Breast epithelium (tissue), 4 donors: Measurements from ENCODE around the gene COLGALT1. TPM values are rescaled to one million over a fixed set of nuclear protein-coding genes. Genes with fewer than 3 reads are reported as not detected.

Experiments
- DNase-seq, 2 donors: peaks; one replicate each; pipeline ENCODE4 v3.0.0-alpha.2; 2019; ENCODE audit warnings: low spot score in 2 of 2
- H3K27ac ChIP-seq, 2 donors: fragments of 200-600 bp; sonication (generic) in 1 of 2; one replicate each; pipeline ENCODE4 v1.5.1; 2016 to 2019; ENCODE audit warnings: mild to moderate bottlenecking in 1 of 2
- H3K27me3 ChIP-seq, 2 donors: fragments of 200-600 bp; sonication (generic) in 1 of 2; one replicate each; pipeline versions ENCODE4 v1.5.1 to v1.6.0; 2017 to 2019; ENCODE audit warnings: control low read depth in 1 of 2, mild to moderate bottlenecking in 1 of 2
- H3K36me3 ChIP-seq: fragments of 200-600 bp; one replicate; pipeline ENCODE4 v1.5.1; 2019
- H3K4me1 ChIP-seq, 2 donors: fragments of 200-600 bp; sonication (generic); one replicate each; pipeline ENCODE4 v1.5.1; 2016 to 2019; ENCODE audit warnings: control low read depth in 1 of 2
- H3K4me3 ChIP-seq, 3 donors: fragments of 200-600 bp; sonication (generic); 1 replicate in 2 of 3; 2 replicates in 1 of 3; pipeline ENCODE4 v1.5.1; 2016 to 2019; ENCODE audit warnings: mild to moderate bottlenecking in 3 of 3, moderate library complexity in 2 of 3
- H3K9me3 ChIP-seq, 2 donors: fragments of 200-600 bp; sonication (generic) in 1 of 2; one replicate each; pipeline ENCODE4 v1.5.1; 2016 to 2019; ENCODE audit warnings: control low read depth in 1 of 2
- CTCF ChIP-seq, 3 donors: fragments of 450-650 bp; IDR thresholded peaks; one replicate each; pipeline ENCODE4 v1.5.1; 2016 to 2017; ENCODE audit warnings: antibody characterized with exemption in 3 of 3, mild to moderate bottlenecking in 3 of 3, moderate library complexity in 3 of 3
- POLR2A ChIP-seq: fragments of 450-650 bp; IDR thresholded peaks from one replicate; pipeline ENCODE4 v1.6.1; 2016; ENCODE audit warnings: antibody characterized with exemption, mild to moderate bottlenecking, moderate library complexity
- POLR2AphosphoS5 ChIP-seq, 3 donors: sonication (generic); formaldehyde crosslinking; IDR thresholded peaks; one replicate each; pipeline ENCODE4 v1.6.1; 2017; ENCODE audit warnings: antibody characterized with exemption in 3 of 3
- intact Hi-C: fragments of 100-400 bp; cut with DNase I; formaldehyde crosslinking; loops from one replicate; pipeline ENCODE4 v1.15.1; 2023; ENCODE audit warnings: low total_unique reads
- total RNA-seq, 3 donors: library from RNA; depleted of rRNA; stranded (reverse); fragments of >200 nt; gene quantifications; one replicate each; pipeline ENCODE4 v1.1.0, GENCODE V29; 2016

The COLGALT1 gene
- total RNA-seq, 3 donors from 2014 or later: 45.1 to 99.9 (median 57.0) TPM

GRCh38 chr19:17616686-17616960 is 61.2 kb downstream of the COLGALT1 start:
- TF ChIP-seq POLR2A (no peak), CTCF (IDR thresholded peaks at IDR 0.05) (no peak), POLR2AphosphoS5 (IDR thresholded peaks at IDR 0.05) (no peak)
- no peak overlapping the region for H3K4me3 ChIP-seq
- DNase-seq: no peak
- no peaks in the 10 kb centered on the region for H3K36me3 ChIP-seq
- H3K27me3 ChIP-seq: peaks cover 2 to 44% of the 10 kb centered on the region in 2 donors
- H3K27ac ChIP-seq: no peak overlapping the region
- intact Hi-C loops: no loop called here
- peaks cover 0 to 6% of the 10 kb centered on the region in 2 donors for H3K4me1 ChIP-seq
- peaks cover 1 to 5% of the 10 kb centered on the region in 2 donors for H3K9me3 ChIP-seq

GRCh38 chr19:17616961-17617806 is 61.7 kb downstream of the COLGALT1 start:
- H3K27me3 ChIP-seq: peaks cover 2 to 44% of the 10 kb centered on the region in 2 donors
- H3K4me1 ChIP-seq: peaks cover 0 to 6% of the 10 kb centered on the region in 2 donors
- TF ChIP-seq POLR2AphosphoS5 (IDR thresholded peaks at IDR 0.05) (no peak), CTCF (IDR thresholded peaks at IDR 0.05) (no peak), POLR2A (no peak)
- H3K36me3 ChIP-seq: no peaks in the 10 kb centered on the region
- peaks cover 6 to 9% of the 10 kb centered on the region in 2 donors for H3K9me3 ChIP-seq
- DNase-seq: no peak
- no peak overlapping the region for H3K27ac ChIP-seq
- no peak overlapping the region for H3K4me3 ChIP-seq
- intact Hi-C loops: no loop called here

GRCh38 chr19:17617807-17618192 is 62.4 kb downstream of the COLGALT1 start:
- peaks cover 2 to 44% of the 10 kb centered on the region in 2 donors for H3K27me3 ChIP-seq
- intact Hi-C loops: no loop called here
- no peak for DNase-seq

GRCh38 chr19:17618281-17618903 is 62.9 kb downstream of the COLGALT1 start:
- Histone ChIP-seq H3K4me1 (peaks cover 0 to 6% of the 10 kb centered on the region in 2 donors), H3K27ac (no peak overlapping the region), H3K27me3 (peaks cover 2 to 44% of the 10 kb centered on the region in 2 donors), H3K36me3 (no peaks in the 10 kb centered on the region), H3K9me3 (peaks cover 6 to 11% of the 10 kb centered on the region in 2 donors), H3K4me3 (no peak overlapping the region)
- DNase-seq: no peak
- intact Hi-C loops: no loop called here
- TF ChIP-seq POLR2A: no peak
- TF ChIP-seq POLR2AphosphoS5 (IDR thresholded peaks at IDR 0.05): no peak
- no peak for TF ChIP-seq CTCF (IDR thresholded peaks at IDR 0.05)

More at GRCh38 chr19:17617807-17618192, 62.4 kb downstream of the COLGALT1 start:
- peaks cover 0 to 6% of the 10 kb centered on the region in 2 donors for H3K4me1 ChIP-seq
- no peak overlapping the region for H3K27ac ChIP-seq
- H3K9me3 ChIP-seq: peaks cover 6 to 11% of the 10 kb centered on the region in 2 donors
- no peak for TF ChIP-seq CTCF (IDR thresholded peaks at IDR 0.05)
- TF ChIP-seq POLR2A: no peak
- TF ChIP-seq POLR2AphosphoS5 (IDR thresholded peaks at IDR 0.05): no peak
- H3K4me3 ChIP-seq: no peak overlapping the region
- no peaks in the 10 kb centered on the region for H3K36me3 ChIP-seq

- peaks cover 0 to 6% of the 10 kb centered on the region in 2 donors for H3K4me1 ChIP-seq
- no peak overlapping the region for H3K27ac ChIP-seq
- peaks cover 6 to 11% of the 10 kb centered on the region in 2 donors for H3K9me3 ChIP-seq
- peaks cover 2 to 44% of the 10 kb centered on the region in 2 donors for H3K27me3 ChIP-seq
- H3K36me3 ChIP-seq: no peaks in the 10 kb centered on the region
- H3K4me3 ChIP-seq: no peak overlapping the region
- DNase-seq: no peak
- intact Hi-C loops: no loop called here
- TF ChIP-seq POLR2A (no peak), CTCF (IDR thresholded peaks at IDR 0.05) (no peak), POLR2AphosphoS5 (IDR thresholded peaks at IDR 0.05) (no peak)
Observed at GRCh38 chr19:17618936-17619335, 63.5 kb downstream of the COLGALT1 start.
